Calu3 (cell line): ENCODE results near the gene AGBL1. TPM values are rescaled to one million over a fixed set of nuclear protein-coding genes. Genes with fewer than 3 reads are reported as not detected.

Source experiments
- BruUV-seq: library from RNA; stranded (reverse); fragments of 400-500 nt; replicated peaks from 2 replicates; lab custom pipeline; 2021; lab: Mats Ljungman, UMichigan
- CTCF ChIA-PET: fragments of 300-600 bp; sonication (Branson Sonifier 250); formaldehyde crosslinking; loops from one replicate; lab custom pipeline; 2022; ENCODE audit warnings: antibody characterized with exemption; lab: Charles Lee
- DNase-seq: peaks from one replicate; pipeline ENCODE4 v3.0.0; 2022
- H3K27ac Mint-ChIP-seq: one replicate; pipeline ENCODE4 v1.8.0; 2022; ENCODE audit warnings: mixed read lengths; ENCODE audit not compliant: unreplicated experiment
- H3K27me3 Mint-ChIP-seq: one replicate; pipeline ENCODE4 v1.8.0; 2022; ENCODE audit warnings: mixed read lengths; ENCODE audit not compliant: unreplicated experiment
- H3K36me3 Mint-ChIP-seq: one replicate; pipeline ENCODE4 v1.8.0; 2022; ENCODE audit warnings: mild to moderate bottlenecking, moderate library complexity, mixed read lengths; ENCODE audit not compliant: insufficient read depth, unreplicated experiment
- H3K4me1 Mint-ChIP-seq: one replicate; pipeline ENCODE4 v1.8.0; 2022; ENCODE audit warnings: mild to moderate bottlenecking, low read depth, mixed read lengths; ENCODE audit not compliant: unreplicated experiment
- H3K4me3 Mint-ChIP-seq: one replicate; pipeline ENCODE4 v1.8.0; 2022; ENCODE audit warnings: mild to moderate bottlenecking, low read depth, moderate library complexity, mixed read lengths; ENCODE audit not compliant: unreplicated experiment
- H3K9me3 Mint-ChIP-seq: one replicate; pipeline ENCODE4 v1.8.0; 2022; ENCODE audit warnings: low read depth, mixed read lengths; ENCODE audit not compliant: unreplicated experiment
- intact Hi-C: fragments of 100-400 bp; cut with micrococcal nuclease; formaldehyde crosslinking; loops from one replicate; pipeline ENCODE4 v1.10.0; 2022; ENCODE audit not compliant: unreplicated experiment
- total RNA-seq: library from RNA; stranded (reverse); gene quantifications from 2 replicates; pipeline ENCODE4 v1.2.3, GENCODE V29; 2022
- TF ChIP-seq, protein P1 (sequence below): fragments of 200-600 bp; IDR thresholded peaks from one replicate; pipeline ENCODE4 v1.8.0; 2022; ENCODE audit warnings: antibody characterized with exemption; ENCODE audit not compliant: unreplicated experiment

AGBL1 gene
- total RNA-seq, 1 experiment from 2014 or later, result not detected

DNA sequence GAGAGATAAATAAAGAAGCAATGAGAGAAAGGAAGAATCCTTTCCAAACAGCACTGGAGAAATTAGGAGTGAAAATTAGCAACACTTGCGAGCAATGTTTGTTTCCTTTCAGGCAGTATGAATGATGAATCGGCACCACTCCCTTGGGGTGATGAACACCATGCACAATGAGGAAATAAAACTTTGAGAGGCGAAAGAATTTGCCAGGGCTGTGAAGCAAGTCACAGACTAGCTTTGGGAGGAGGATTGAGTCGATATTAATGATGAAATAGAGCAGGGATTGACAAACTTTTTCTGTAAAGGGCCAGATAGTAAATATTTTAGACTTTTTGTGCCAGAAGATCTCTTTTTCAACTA lies 237.7 kb downstream of the AGBL1 start:
- Mint-ChIP-seq H3K4me1 (no peaks in the 10 kb centered on the region), H3K4me3 (no peak overlapping the region), H3K36me3 (no peaks in the 10 kb centered on the region), H3K27me3 (no peaks in the 10 kb centered on the region), H3K9me3 (peaks cover 16% of the 10 kb centered on the region), H3K27ac (no peak overlapping the region)
- CTCF ChIA-PET, result interaction anchor here (0.9 kb wide), 1 partner anchor 16 kb away, joined by 3 read pairs; no protein-coding TSS in a partner anchor
- TF ChIP-seq, protein P1, sequence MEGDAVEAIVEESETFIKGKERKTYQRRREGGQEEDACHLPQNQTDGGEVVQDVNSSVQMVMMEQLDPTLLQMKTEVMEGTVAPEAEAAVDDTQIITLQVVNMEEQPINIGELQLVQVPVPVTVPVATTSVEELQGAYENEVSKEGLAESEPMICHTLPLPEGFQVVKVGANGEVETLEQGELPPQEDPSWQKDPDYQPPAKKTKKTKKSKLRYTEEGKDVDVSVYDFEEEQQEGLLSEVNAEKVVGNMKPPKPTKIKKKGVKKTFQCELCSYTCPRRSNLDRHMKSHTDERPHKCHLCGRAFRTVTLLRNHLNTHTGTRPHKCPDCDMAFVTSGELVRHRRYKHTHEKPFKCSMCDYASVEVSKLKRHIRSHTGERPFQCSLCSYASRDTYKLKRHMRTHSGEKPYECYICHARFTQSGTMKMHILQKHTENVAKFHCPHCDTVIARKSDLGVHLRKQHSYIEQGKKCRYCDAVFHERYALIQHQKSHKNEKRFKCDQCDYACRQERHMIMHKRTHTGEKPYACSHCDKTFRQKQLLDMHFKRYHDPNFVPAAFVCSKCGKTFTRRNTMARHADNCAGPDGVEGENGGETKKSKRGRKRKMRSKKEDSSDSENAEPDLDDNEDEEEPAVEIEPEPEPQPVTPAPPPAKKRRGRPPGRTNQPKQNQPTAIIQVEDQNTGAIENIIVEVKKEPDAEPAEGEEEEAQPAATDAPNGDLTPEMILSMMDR, result no peak
- no peak for DNase-seq
- no TSS peak for BruUV-seq
- intact Hi-C loops, result no loop called here

DNA sequence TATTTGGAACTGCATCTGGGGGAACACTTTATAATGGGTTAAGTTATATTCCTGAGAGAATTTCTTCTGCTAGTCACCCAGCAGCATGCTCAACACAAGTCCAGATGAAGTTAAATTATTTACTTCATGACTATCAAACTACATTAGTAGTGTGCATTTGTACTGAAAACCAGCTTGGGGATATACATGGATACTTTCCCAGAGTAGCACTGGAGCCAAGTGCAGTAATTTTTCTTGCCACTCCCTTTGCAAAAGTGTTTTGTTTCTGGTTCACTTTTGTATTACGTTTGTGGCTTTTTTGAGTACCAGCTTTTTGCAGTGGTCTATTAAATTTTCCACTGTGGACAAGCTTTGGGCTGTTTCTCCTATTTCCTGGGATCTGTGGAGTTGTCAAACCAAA lies 243.0 kb downstream of the AGBL1 start:
- Mint-ChIP-seq H3K4me1 (no peaks in the 10 kb centered on the region), H3K27me3 (no peaks in the 10 kb centered on the region), H3K36me3 (no peaks in the 10 kb centered on the region), H3K4me3 (no peak overlapping the region), H3K27ac (no peak overlapping the region), H3K9me3 (peaks cover 17% of the 10 kb centered on the region)
- no peak for DNase-seq
- intact Hi-C loops, result no loop called here
- no TSS peak for BruUV-seq
- CTCF ChIA-PET, result no interaction called here
- TF ChIP-seq, protein P1, result no peak

DNA sequence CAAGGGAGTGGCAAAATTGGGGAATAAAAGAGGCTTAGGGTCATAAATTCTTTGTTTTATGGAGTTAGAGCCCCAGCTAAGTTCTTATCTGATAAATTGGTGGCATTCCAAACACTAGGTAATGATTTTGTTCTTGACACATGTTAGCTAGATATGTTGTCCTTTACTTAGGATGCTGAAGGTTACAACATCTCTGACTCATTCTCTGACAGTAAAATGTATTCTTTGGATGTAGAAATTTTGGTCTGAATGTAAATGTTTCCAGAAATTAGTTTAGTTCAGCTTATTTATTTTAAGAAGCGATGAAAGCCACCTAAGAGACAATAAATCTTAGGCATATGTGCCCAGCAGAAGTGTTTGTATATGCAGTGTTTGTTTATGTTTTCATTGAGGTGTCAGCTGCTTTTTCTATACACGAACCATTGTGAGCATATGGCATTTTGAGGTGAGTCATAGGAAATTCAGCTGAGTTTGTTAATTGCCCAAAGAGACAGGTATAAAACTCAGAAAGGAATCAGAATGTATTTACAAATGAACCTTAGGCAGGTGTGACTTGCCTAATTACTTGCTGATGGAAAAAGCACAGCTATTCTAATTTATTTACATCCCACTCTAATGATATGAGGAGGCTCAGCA lies 247.7 kb downstream of the AGBL1 start:
- H3K9me3 Mint-ChIP-seq, result peaks cover 10% of the 10 kb centered on the region
- CTCF ChIA-PET, result no interaction called here
- no peaks in the 10 kb centered on the region for H3K4me1 Mint-ChIP-seq
- H3K4me3 Mint-ChIP-seq, result no peak overlapping the region
- no peaks in the 10 kb centered on the region for H3K27me3 Mint-ChIP-seq
- H3K27ac Mint-ChIP-seq, result no peak overlapping the region
- TF ChIP-seq, protein P1, result no peak
- DNase-seq, result no peak
- intact Hi-C loops, result no loop called here
- H3K36me3 Mint-ChIP-seq, result no peaks in the 10 kb centered on the region
- BruUV-seq, result no TSS peak

DNA sequence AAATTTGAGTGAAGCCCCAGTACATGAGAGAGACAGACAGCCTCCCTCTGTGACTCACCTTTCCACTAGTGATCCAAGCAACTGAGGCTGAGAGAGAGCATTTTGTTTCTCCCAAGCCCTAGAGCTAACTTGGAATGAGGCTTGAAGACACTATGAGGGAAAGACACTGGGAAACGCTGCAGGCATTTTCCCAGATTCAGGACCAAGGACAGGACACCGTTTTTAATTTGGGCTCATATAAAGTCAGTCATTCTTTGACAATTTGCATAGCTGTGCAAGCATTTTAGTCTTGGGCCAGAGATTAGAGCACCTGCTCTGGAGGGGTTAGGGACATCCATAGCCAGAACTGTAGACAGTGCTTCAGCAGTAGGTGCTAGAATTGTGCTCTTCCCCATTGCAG lies 249.0 kb downstream of the AGBL1 start:
- H3K4me3 Mint-ChIP-seq, result no peak overlapping the region
- CTCF ChIA-PET, result no interaction called here
- TF ChIP-seq, protein P1, result no peak
- DNase-seq, result no peak
- H3K9me3 Mint-ChIP-seq, result peaks cover 10% of the 10 kb centered on the region
- intact Hi-C loops, result no loop called here
- no peaks in the 10 kb centered on the region for H3K27me3 Mint-ChIP-seq
- BruUV-seq, result no TSS peak
- no peaks in the 10 kb centered on the region for H3K36me3 Mint-ChIP-seq
- H3K27ac Mint-ChIP-seq, result no peak overlapping the region
- no peaks in the 10 kb centered on the region for H3K4me1 Mint-ChIP-seq
